SK-N-SH (cell line): ENCODE data around the gene GPC5.

Experiments
- FOXM1 ChIP-seq: IDR thresholded peaks from 2 replicates; pipeline ENCODE4 v1.4.0; 2012; ENCODE audit warnings: low read depth, mild to moderate bottlenecking
- MEF2A ChIP-seq: IDR thresholded peaks from 2 replicates; pipeline ENCODE4 v1.4.0; 2012; ENCODE audit warnings: low read depth, borderline replicate concordance
- TF ChIP-seq, protein P1 (sequence below): IDR thresholded peaks from 2 replicates; pipeline ENCODE4 v1.4.0; 2012; ENCODE audit warnings: low read depth, borderline replicate concordance
- TF ChIP-seq, protein P2 (sequence below): fragments of 200-600 bp; sonication (generic); IDR thresholded peaks from 2 replicates; pipeline ENCODE4 v1.6.1; 2017; ENCODE audit warnings: antibody characterized with exemption, mild to moderate bottlenecking, moderate library complexity

DNA sequence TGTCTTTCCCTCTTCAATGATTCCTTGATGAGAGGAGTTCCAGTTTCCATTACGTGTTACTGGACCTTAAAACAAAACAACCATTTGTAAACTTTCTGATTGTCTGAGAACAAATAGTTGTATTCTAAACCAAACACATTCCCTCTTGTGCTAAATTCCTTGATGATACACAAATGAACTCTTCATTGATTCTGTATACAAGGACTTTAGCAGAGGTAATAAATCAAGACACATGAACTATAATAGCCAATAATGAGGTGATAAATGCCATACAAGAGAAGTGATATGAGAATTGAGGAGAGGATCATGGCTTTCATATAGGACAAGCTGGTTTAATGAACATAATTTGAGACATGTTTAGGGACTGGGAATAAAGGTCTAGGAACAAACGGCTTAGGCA is 13.5 kb upstream of the GPC5 start:
- TF ChIP-seq FOXM1, result no peak
- TF ChIP-seq MEF2A, result no peak
- TF ChIP-seq, protein P1, sequence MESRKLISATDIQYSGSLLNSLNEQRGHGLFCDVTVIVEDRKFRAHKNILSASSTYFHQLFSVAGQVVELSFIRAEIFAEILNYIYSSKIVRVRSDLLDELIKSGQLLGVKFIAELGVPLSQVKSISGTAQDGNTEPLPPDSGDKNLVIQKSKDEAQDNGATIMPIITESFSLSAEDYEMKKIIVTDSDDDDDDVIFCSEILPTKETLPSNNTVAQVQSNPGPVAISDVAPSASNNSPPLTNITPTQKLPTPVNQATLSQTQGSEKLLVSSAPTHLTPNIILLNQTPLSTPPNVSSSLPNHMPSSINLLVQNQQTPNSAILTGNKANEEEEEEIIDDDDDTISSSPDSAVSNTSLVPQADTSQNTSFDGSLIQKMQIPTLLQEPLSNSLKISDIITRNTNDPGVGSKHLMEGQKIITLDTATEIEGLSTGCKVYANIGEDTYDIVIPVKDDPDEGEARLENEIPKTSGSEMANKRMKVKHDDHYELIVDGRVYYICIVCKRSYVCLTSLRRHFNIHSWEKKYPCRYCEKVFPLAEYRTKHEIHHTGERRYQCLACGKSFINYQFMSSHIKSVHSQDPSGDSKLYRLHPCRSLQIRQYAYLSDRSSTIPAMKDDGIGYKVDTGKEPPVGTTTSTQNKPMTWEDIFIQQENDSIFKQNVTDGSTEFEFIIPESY, result no peak
- TF ChIP-seq, protein P2, sequence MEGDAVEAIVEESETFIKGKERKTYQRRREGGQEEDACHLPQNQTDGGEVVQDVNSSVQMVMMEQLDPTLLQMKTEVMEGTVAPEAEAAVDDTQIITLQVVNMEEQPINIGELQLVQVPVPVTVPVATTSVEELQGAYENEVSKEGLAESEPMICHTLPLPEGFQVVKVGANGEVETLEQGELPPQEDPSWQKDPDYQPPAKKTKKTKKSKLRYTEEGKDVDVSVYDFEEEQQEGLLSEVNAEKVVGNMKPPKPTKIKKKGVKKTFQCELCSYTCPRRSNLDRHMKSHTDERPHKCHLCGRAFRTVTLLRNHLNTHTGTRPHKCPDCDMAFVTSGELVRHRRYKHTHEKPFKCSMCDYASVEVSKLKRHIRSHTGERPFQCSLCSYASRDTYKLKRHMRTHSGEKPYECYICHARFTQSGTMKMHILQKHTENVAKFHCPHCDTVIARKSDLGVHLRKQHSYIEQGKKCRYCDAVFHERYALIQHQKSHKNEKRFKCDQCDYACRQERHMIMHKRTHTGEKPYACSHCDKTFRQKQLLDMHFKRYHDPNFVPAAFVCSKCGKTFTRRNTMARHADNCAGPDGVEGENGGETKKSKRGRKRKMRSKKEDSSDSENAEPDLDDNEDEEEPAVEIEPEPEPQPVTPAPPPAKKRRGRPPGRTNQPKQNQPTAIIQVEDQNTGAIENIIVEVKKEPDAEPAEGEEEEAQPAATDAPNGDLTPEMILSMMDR, result no peak
